GM12875 (cell line): Measurements from ENCODE around the gene RBAK.
"Not testable (repeated sequence)": the region's sequence is repeated elsewhere in the genome, so short reads cannot be mapped to it uniquely, and the experiment has no call there.

Source experiments
- H3K4me3 ChIP-seq: one replicate; pipeline ENCODE4 v1.5.1; 2011; ENCODE audit warnings: low read depth, low read length, control low read depth
- CTCF ChIP-seq: IDR thresholded peaks from 2 replicates; pipeline ENCODE4 v1.5.1; 2011; ENCODE audit warnings: low read depth, mild to moderate bottlenecking, control low read depth, inconsistent platforms, low read length, moderate library complexity, borderline replicate concordance; ENCODE audit not compliant: insufficient read depth

Gene RBAK

GRCh38 chr7:5086256-5086655 lies 40.6 kb downstream of the RBAK start:
- H3K4me3 ChIP-seq: no peak overlapping the region
- TF ChIP-seq CTCF: no peak

GRCh38 chr7:5088228-5088833 lies 42.7 kb downstream of the RBAK start:
- not testable (repeated sequence) for H3K4me3 ChIP-seq

- no peak for TF ChIP-seq CTCF
- H3K4me3 ChIP-seq: no peak overlapping the region
Observed at GRCh38 chr7:5088906-5089305, 43.2 kb downstream of the RBAK start.

- no peak for TF ChIP-seq CTCF
Observed at GRCh38 chr7:5093948-5094347, 48.3 kb downstream of the RBAK start.

GRCh38 chr7:5094641-5095040 lies 49.0 kb downstream of the RBAK start:
- H3K4me3 ChIP-seq: no peak overlapping the region
- no peak for TF ChIP-seq CTCF

More at GRCh38 chr7:5093948-5094347, 48.3 kb downstream of the RBAK start:
- H3K4me3 ChIP-seq: no peak overlapping the region

GRCh38 chr7:5116359-5116758 lies 70.7 kb downstream of the RBAK start:
- TF ChIP-seq CTCF: no peak
- no peak overlapping the region for H3K4me3 ChIP-seq

- TF ChIP-seq CTCF: no peak
- no peak overlapping the region for H3K4me3 ChIP-seq
Observed at GRCh38 chr7:5117095-5117970, 71.7 kb downstream of the RBAK start.
